GM12891 (cell line): ENCODE results near the gene RMND5A.

Experiments
- POLR2A ChIP-seq: IDR thresholded peaks from 2 replicates; pipeline ENCODE4 v1.6.1; 2011; ENCODE audit warnings: low read depth, low read length, control low read depth
- SPI1 ChIP-seq: IDR thresholded peaks from 2 replicates; pipeline ENCODE4 v1.6.1; 2011; ENCODE audit warnings: low read depth, low read length, control low read depth

DNA sequence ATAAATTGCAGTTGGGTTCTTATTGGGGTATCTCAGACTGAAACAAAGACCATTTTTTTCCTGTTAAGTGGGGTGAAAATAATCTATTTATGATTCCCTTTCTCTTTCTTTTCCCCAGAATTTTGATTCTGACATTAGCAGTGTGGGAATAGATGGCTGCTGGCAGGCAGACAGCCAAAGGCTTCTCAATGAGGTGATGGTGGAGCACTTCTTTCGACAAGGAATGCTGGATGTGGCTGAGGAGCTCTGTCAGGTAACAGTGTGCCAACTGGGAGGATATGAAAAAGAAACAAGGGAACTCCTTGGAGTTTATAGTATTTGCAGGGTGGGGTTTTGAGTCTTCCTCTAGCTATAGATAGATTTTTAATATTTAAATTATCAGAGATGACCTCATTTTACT is 31.7 kb downstream of the RMND5A start:
- TF ChIP-seq SPI1 (no peak), POLR2A (no peak)
